ENCODE data around the gene HRCT1. TPM values are rescaled to one million over a fixed set of nuclear protein-coding genes. Genes with fewer than 3 reads are reported as not detected.
"Not testable (repeated sequence)": the region's sequence is repeated elsewhere in the genome, so short reads cannot be mapped to it uniquely, and the experiment has no call there.

Gene HRCT1
- polyA plus RNA-seq, 4 donors = 0.19 to 0.61 (median 0.28) TPM; not detected in 1

GRCh38 chr9:35915681-35916294 lies 9.8 kb downstream of the HRCT1 start:
- DNase-seq (ENCODE audit: low read depth in 4 of 4, low spot score in 2 of 4) = no peak

DNA sequence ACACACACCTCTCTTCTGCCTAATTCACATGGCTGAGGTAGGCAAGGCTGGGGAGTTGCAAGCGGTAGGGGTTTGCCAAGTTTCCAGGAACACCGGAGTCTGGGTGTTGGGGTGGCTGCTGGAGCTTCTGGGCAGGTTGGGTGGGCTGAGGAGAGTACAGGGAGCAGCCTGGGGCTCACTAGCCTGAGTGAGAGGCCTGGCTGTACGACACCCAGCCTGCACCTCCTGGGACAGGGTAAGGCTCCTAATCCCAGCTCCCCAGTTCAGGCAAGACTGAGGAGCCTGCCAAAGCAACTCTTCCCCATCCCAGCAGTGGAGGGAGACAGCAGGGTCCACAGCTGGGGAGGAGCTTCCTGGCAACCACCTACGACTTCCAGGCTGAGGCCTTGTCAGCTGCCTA lies 11.3 kb downstream of the HRCT1 start:
- DNase-seq (ENCODE audit: low read depth in 4 of 4, low spot score in 2 of 4) = no peak

GRCh38 chr9:35918780-35919179 lies 12.8 kb downstream of the HRCT1 start:
- DNase-seq (ENCODE audit: low read depth in 4 of 4, low spot score in 2 of 4) = no peak

DNA sequence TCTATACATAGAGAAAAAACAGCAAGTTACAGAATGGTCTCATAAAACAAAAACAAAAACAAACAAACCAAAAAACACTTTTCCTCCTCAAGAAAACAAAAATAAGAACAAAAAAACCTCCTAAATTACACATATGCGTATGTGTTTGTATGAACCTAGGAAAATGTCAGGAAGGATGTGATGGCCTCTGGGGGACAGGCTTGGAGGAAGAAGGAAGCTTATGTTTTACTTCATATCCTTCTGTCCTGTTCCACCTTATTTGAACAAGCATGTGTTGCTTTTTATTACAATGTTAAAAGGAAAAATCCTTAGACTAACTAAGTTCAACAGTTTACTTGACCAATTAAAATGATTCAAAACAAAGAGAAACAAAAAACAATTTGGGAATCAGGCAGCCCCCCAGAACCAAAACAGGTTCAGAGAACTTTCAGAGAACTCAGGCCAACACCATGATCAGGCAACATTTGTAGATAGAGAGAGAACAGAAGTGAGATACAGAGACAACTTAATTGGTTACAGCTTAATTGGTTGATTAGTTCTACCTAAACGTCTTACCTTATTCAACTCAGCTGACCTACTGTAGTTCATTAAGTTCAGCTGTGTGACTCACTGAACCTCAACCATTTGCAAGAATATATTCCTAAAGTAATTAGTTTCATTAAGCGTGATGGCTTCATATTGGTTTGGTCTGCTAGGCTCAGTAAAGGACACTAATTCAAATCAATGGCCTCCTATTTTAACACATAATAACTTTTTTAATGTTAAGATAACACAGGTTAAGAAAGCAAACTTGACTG lies 13.4 kb downstream of the HRCT1 start:
- DNase-seq (ENCODE audit: low read depth in 4 of 4, low spot score in 2 of 4) = no peak

DNA sequence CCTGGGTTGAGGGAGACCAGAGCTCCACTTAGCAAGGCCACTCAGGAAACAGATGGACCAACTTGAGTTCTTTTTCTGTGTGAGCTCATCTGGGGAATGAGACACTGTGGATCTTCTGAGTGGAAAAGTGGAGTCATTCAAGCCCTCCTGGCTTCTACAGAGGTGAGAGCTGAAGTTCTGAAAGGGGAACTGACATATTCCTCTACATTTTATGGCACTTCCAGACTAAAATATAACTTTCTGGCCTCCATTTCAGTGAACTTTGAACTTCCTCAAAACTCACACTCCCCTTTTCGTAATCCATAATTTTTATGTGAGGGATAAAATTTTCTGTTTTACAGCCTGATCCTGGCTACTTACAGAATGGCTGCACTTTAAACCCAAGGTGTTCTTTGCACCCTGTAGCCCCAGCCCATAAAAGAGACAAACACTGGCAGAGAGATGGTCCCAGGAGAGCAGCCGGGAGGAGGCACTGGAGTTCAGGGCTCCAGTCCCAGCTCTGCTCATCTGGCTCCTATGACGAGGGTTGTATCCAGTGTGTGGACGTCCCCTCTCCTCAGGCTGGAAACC lies 14.1 kb downstream of the HRCT1 start:
- DNase-seq (ENCODE audit: low read depth in 4 of 4, low spot score in 2 of 4) = no peak

DNA sequence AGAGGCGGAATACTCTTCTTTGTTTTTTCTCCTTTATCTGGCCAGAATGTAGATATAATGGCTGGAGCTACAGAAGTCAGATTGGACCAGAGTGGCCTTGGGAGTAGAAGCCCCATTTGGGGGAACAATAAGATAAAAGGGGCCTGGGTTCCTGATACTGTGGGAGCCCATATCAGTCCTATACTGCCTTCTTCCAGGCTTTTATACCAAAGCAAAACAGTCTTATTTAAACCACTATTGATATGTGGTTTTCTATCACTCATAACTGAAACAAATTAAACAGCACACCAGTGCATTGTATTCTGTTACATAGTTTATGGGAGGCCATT lies 17.6 kb downstream of the HRCT1 start:
- DNase-seq (ENCODE audit: low read depth in 4 of 4, low spot score in 2 of 4) = no peak

DNA sequence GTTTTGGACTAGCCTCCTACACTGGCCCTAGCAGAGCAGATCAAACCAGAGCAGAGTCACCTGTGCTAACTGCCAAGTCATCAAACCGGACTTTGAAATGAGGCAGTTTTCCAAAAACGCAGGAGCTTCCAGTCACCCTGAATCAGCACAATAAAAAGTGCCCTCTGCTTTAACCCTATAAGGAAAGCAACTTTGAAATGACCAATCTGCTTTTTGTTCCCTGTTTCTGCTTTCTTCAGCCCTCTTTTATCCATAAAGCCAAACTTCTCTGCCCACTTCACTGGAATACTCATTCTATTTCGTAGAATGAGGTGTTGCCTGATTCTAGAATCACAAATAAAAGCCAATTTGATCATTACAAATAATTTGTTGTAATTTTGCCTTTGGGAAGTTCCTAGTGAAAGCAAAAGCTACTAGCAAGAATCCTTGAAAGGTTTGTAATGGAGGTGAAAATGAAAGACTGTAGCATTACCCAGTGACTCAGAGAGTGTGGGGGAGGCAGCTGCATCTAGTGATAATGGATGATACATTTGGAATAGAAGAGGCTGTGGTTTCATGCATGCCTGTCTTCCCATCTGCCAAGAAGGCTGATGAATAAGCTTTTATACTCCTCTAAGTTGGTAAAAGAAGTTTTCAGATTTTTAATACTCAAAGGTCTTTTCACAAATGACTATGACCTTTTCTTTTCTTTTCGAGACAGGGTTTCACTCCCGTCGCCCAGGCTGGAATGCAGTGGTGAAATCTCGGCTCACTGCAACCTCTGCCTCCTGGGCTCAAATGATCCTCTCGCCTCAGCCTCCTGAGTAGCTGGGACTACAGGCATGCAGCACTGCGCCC lies 18.1 kb downstream of the HRCT1 start:
- DNase-seq (ENCODE audit: low read depth in 4 of 4, low spot score in 2 of 4) = no peak

- no peak for DNase-seq (ENCODE audit: low read depth in 4 of 4, low spot score in 2 of 4)
Measured at GRCh38 chr9:35928591-35929452, 22.8 kb downstream of the HRCT1 start.

GRCh38 chr9:35929453-35929718 lies 23.4 kb downstream of the HRCT1 start:
- DNase-seq (ENCODE audit: low read depth in 4 of 4, low spot score in 2 of 4) = no peak

GRCh38 chr9:35930521-35930920 lies 24.5 kb downstream of the HRCT1 start:
- DNase-seq (ENCODE audit: low read depth in 4 of 4, low spot score in 2 of 4) = no peak

GRCh38 chr9:35930989-35931388 lies 25.0 kb downstream of the HRCT1 start:
- no peak for DNase-seq (ENCODE audit: low read depth in 4 of 4, low spot score in 2 of 4)

DNA sequence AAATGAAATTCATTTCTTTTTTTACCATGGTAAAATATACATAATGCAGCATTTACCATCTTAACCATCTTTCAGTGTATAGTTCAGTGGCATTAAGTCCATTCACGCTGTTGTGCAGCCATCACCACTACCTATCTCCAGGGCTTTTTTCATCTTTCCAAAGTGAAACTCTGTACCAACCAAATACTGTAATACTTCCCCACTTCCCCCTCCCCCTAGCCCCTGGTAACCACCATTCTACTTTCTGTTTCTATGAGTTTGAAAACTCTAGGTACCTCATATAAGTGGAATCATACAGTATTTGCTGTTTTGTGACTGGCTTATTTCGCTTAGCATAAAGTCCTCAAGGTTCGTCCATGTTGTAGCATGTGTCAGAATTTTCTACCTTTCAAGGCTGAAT lies 26.7 kb downstream of the HRCT1 start:
- DNase-seq (ENCODE audit: low read depth in 4 of 4, low spot score in 2 of 4) = no peak

DNA sequence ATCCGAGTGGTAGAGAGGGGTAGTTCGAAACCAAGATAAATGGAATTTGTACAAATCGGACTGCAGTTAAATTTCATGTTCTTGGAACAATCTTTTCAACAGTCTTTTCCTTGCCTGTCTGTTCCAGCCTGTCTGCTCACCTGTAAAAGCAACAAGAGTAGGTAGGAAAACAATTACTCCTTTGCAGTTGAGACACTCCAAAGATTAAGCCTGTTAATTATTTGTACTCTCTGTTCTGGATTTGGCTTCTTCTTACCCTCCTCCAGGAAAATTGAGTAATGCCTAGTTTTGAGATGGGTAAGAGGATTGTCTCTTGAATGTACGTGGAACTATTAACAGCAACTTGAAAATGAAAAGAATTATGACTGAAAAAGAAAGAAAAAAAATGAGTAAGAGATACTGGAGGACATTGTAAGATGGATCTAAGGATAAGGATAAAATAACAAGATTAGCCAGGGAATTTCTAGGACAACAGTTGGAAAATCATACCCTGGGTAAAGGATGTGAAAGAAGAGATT lies 27.6 kb downstream of the HRCT1 start:
- no peak for DNase-seq (ENCODE audit: low read depth in 4 of 4, low spot score in 2 of 4)

GRCh38 chr9:35934069-35934468 lies 28.1 kb downstream of the HRCT1 start:
- not testable (repeated sequence) for DNase-seq (ENCODE audit: low read depth in 4 of 4, low spot score in 2 of 4)

DNA sequence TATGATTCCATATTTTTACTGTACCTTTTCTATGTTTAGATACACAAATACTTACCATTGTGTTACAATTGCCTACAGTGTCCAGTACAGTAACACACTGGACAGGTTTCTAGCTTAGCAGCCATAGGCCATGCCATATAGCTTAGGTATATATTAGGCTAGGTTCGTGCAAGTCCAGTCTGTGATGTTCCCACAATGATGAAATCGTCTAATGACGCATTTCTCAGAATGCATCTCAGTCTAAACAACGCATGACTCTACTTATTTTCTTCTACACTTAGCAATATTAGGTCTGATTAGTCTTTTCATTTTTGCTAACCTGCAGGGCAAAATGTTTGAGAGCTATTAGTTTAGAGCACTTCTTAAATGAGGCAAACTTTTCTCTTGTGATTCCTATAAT lies 29.3 kb downstream of the HRCT1 start:
- no peak for DNase-seq (ENCODE audit: low read depth in 4 of 4, low spot score in 2 of 4)

DNA sequence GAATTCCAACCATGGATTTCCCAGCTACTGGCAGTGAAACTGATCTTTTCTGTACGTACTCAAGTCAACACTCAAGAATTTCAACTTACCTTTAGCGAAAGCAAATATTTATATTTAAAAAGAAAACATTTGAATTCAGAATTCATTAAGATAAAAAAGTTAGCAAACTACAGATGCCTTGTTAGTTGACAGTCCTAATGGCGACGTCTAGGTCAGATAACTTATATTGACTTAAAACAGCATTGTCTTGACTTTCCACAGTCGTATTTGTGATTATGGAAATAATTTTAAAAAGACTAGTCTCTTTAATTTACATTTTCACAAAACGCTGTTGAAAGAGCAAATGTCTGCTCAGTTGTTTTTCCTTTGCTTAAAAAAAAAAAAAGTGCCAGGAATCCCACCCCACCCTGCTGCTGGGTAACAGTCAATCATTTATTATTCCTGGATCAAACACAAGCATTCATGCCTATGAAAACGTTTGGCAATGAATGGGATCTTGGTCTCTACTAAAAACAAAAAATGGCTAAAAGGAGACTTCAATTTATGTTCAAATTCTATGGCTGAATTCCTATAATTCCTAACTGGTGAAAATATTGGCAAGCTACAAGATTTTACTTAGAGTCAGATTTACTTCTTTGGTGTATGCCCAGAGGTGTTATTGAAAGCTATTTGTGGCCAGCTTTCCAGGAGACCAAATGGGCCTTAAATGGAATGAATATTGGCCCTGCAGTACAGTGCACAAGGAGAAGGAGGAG lies 29.9 kb downstream of the HRCT1 start:
- DNase-seq (ENCODE audit: low read depth in 4 of 4, low spot score in 2 of 4) = no peak

DNA sequence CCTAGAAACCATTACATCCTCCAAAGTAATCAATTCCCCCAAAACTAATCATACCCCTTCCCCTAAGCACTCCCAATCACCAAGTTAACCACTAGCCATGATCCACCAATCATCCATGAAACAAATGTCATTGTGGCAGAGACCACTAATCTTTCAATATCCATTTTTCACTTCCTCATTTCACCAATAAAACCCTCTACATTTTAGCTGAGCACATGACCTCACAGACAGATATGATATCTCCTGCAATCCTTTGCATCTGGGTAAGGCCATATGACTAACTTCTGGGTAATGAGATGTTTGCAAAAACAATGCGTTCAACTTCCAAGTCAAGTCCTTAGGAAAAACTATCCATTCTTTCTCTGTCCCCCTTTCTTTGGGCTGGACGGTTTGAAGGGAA lies 31.2 kb downstream of the HRCT1 start:
- no peak for DNase-seq (ENCODE audit: low read depth in 4 of 4, low spot score in 2 of 4)

DNA sequence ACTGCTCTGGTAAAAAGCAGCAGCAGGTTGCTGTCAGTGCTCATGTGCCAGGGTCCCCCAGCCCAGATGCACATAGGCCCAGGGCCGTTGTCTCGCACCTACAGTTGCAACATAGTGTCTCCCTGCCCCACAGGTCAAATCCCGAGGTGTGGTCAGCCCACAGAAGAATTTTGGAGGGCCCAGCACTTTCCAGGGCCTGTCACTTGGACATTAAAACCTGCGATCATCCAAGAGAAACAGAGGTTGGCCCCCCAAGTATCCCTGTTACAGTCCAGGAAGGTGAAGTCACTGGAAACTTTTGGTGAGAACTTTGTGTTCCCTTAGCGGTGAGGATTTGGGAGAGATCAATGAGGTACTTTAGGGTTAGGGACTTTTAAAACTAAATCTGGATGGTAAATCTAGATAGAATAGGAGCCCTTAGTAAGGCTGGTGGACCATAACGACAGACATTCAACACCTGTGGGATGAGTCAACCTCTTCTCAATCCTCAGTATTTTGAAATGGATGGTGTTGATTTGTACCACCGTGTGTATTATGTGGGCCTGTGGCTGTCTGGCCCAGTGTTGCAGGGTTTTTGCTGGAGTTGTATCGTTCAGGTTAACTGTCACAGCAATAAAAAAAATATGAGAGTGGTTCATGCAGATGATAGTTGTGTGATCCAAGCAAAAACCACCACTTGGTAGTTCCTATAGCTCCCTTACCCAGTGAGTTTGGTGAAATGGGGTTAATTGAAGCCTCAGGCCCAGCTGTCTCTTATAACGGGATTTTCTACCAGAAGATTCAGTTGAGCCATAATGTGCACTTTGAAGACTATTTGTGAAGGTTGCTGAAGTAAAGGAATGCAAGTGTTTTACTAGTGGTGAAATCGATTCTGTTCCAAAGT lies 32.7 kb downstream of the HRCT1 start:
- DNase-seq (ENCODE audit: low read depth in 4 of 4, low spot score in 2 of 4) = no peak
